Activated B cell treated with CpG ODN at 0.5 μM for 24 hours (primary cell): ENCODE measurements around the gene NFIA. TPM values are rescaled to one million over a fixed set of nuclear protein-coding genes. Genes with fewer than 3 reads are reported as not detected.

ENCODE experiments used
- ATAC-seq: fragments of 200-7000 bp; cut with Tn5 transposase; one replicate; pipeline ENCODE4 v1.10.0; 2021; ENCODE audit warnings: low read depth, mild to moderate bottlenecking, moderate library complexity
- CTCF ChIA-PET: fragments of 350-600 bp; sonication (Branson Sonifier 250); formaldehyde crosslinking; loops from one replicate; lab custom pipeline; 2021; ENCODE audit warnings: antibody characterized with exemption; lab: Charles Lee
- POLR2A ChIA-PET: fragments of 350-600 bp; sonication (Branson Sonifier 250); formaldehyde crosslinking; loops from one replicate; lab custom pipeline; 2021; ENCODE audit warnings: antibody characterized with exemption; lab: Charles Lee
- DNase-seq: peaks from one replicate; pipeline ENCODE4 v3.0.0; 2022
- H3K27ac Mint-ChIP-seq: one replicate; pipeline ENCODE4 v1.8.0; 2020; ENCODE audit warnings: mixed read lengths
- H3K27me3 Mint-ChIP-seq: one replicate; pipeline ENCODE4 v1.8.0; 2021; ENCODE audit warnings: mixed read lengths
- H3K36me3 Mint-ChIP-seq: one replicate; pipeline ENCODE4 v1.8.0; 2021; ENCODE audit warnings: low read depth, mixed read lengths
- H3K4me1 Mint-ChIP-seq: one replicate; pipeline ENCODE4 v1.8.0; 2021; ENCODE audit warnings: mixed read lengths
- H3K4me3 Mint-ChIP-seq: one replicate; pipeline ENCODE4 v1.8.0; 2020; ENCODE audit warnings: mild to moderate bottlenecking, mixed read lengths
- H3K9me3 Mint-ChIP-seq: one replicate; pipeline ENCODE4 v1.8.0; 2020; ENCODE audit warnings: mixed read lengths
- CTCF ChIP-seq: fragments of 200-600 bp; IDR thresholded peaks from one replicate; pipeline ENCODE4 v1.8.0; 2022; ENCODE audit warnings: antibody characterized with exemption, mild to moderate bottlenecking
- intact Hi-C: fragments of 100-400 bp; cut with micrococcal nuclease; formaldehyde crosslinking; loops from one replicate; pipeline ENCODE4 v1.15.1; 2024
- total RNA-seq: library from RNA; stranded (reverse); gene quantifications from 2 replicates; pipeline ENCODE4 v1.2.3, GENCODE V29; 2022

NFIA gene
- total RNA-seq, 1 donor from 2014 or later = 0.13 TPM

- Mint-ChIP-seq H3K27ac (no peak overlapping the region), H3K4me1 (peaks cover 38% of the 10 kb centered on the region), H3K27me3 (peaks cover 47% of the 10 kb centered on the region), H3K9me3 (no peaks in the 10 kb centered on the region), H3K36me3 (peaks cover 7% of the 10 kb centered on the region), H3K4me3 (peak overlapping the region; percentile 49)
- ChIA-PET POLR2A (interaction anchor here (4.5 kb wide), 1 partner anchor 30 kb away, joined by 29 read pairs; no protein-coding TSS in a partner anchor), CTCF (interaction anchor here (1.5 kb wide), 1 partner anchor 31 kb away, joined by 6 read pairs; no protein-coding TSS in a partner anchor)
- DNase-seq (no peak), ATAC-seq (no peak)
- TF ChIP-seq CTCF = no peak
- intact Hi-C loops = loop anchor here (5.0 kb wide), 1 partner anchor 38 kb away; no protein-coding TSS in a partner anchor
Measured at GRCh38 chr1:61080413-61081143, 1.8 kb upstream of the NFIA start.

- CTCF ChIA-PET = interaction anchor here (1.5 kb wide), 1 partner anchor 31 kb away, joined by 6 read pairs; no protein-coding TSS in a partner anchor
- DNase-seq (no peak), ATAC-seq (no peak)
- POLR2A ChIA-PET = interaction anchor here (0.6 to 0.9 kb wide), 2 partner anchors 10 to 1463 kb away, joined by 3 to 7 read pairs; no protein-coding TSS in a partner anchor
- Mint-ChIP-seq H3K4me1 (peaks cover 36% of the 10 kb centered on the region), H3K27me3 (peaks cover 49% of the 10 kb centered on the region), H3K9me3 (no peaks in the 10 kb centered on the region), H3K27ac (no peak overlapping the region), H3K36me3 (peaks cover 7% of the 10 kb centered on the region), H3K4me3 (peak overlapping the region; percentile 70)
- intact Hi-C loops = loop anchor here (5.0 kb wide), 1 partner anchor 39 kb away; no protein-coding TSS in a partner anchor
- TF ChIP-seq CTCF = no peak
Measured at GRCh38 chr1:61081144-61081685, 1.1 kb upstream of the NFIA start.

- intact Hi-C loops = loop anchor here (5.0 kb wide), 1 partner anchor 39 kb away; no protein-coding TSS in a partner anchor
- Mint-ChIP-seq H3K4me1 (peaks cover 30% of the 10 kb centered on the region), H3K36me3 (peaks cover 6% of the 10 kb centered on the region), H3K27me3 (peaks cover 51% of the 10 kb centered on the region), H3K27ac (no peak overlapping the region), H3K9me3 (no peaks in the 10 kb centered on the region), H3K4me3 (peak overlapping the region; percentile 70)
- no peak for TF ChIP-seq CTCF
- CTCF ChIA-PET = interaction anchor here (1.5 kb wide), 1 partner anchor 32 kb away, joined by 6 read pairs; no protein-coding TSS in a partner anchor
- DNase-seq (peak; percentile 31), ATAC-seq (no peak)
- POLR2A ChIA-PET = interaction anchor here (0.6 to 0.9 kb wide), 2 partner anchors 11 to 1462 kb away, joined by 3 to 7 read pairs; no protein-coding TSS in a partner anchor
Measured at GRCh38 chr1:61081686-61082310, 563 bp upstream of the NFIA start.

- TF ChIP-seq CTCF = no peak
- peaks cover 56% of the 10 kb centered on the region for H3K27me3 Mint-ChIP-seq
- ATAC-seq (peak; percentile 36), DNase-seq (peak; percentile 29)
- intact Hi-C loops = loop anchor here (5.0 kb wide), 1 partner anchor 41 kb away; no protein-coding TSS in a partner anchor
- peak overlapping the region; percentile 87 for H3K4me3 Mint-ChIP-seq
- H3K27ac Mint-ChIP-seq = no peak overlapping the region
- POLR2A ChIA-PET = no interaction called here
- CTCF ChIA-PET = no interaction called here
- H3K9me3 Mint-ChIP-seq = no peaks in the 10 kb centered on the region
- H3K4me1 Mint-ChIP-seq = peaks cover 21% of the 10 kb centered on the region
- peaks cover 2% of the 10 kb centered on the region for H3K36me3 Mint-ChIP-seq
Measured at GRCh38 chr1:61083013-61083806, 849 bp downstream of the NFIA start.
